AG08395 (cell line): Measurements from ENCODE around the gene SLC22A4.

Experiments used
- DNase-seq: peaks from one replicate; pipeline ENCODE4 v3.0.0; 2012; ENCODE audit warnings: mixed read lengths, low spot score

SLC22A4 gene

DNA sequence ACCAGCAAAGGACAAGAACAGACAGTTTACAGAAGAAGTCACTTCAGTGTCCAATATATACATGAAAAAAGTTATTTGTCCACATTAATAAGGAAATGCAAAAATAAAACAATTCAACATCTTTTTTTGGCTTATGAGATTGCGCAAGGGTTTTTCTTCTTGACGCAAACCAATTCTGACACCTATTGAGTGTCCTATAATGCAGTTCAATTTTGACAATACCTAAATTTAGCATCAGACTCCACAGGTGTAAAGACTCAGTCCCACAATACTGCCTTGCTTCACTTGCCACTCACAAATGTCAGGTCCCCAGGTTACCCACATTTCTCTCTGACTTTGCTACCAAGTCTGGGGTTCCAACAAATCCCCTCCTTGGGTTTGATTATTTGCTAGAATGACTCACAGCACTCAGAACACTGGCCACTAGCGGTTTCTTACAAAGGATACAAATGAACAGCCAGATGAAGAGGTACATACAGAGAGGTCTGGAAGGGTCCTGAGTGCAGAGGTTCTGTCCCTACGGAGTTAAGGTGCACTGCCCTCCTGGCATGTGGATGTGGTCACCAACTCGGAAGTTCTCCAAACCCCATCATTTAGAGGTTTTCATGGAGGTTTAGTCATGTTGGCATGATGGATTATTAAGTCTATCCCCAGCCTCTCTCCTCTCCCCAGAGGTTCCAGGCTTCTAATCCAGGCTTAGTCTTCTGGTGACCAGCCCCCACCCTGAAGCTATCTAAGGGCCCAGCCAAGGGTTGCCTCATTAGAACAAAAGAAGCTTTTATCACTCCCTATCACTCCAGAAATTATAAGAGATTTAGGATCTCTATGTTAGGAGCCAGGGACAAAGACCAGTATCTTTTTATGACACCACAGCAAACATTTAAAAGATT lies 48.3 kb downstream of the SLC22A4 start:
- no peak for DNase-seq

DNA sequence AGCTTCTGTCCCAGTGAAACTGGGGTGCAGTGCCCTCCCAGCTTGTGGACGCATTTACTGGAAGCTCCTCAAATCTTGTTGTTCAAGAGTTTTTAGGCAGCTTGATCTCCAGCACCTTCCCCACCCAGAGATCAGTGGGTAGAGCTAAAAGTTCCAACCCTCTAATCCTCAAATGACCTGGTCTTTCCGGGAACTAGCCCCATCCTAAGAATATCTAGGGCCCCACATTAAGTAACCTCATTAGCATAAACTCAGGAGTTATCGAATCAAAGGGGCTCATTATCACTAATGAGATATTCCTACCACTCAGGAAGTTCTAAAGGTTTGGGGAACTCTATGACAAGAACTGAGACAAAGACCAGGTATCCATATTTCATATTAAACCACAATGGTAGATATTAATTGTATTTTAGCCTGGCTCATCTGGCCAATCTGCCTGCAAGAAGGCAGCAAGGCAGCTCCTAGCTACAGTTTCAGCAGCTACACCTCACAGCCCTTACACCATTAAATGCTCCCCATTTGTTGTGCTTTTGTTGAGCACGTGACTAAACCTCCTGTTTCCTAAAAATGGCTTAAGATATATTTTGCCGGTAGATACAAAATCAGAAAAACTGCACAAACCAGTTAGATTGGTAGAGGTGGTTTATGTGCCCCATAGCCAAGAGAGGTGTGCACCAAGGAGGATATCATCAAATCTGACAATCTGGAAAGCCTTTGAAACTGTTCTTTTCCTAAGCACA lies 50.8 kb downstream of the SLC22A4 start:
- no peak for DNase-seq

DNA sequence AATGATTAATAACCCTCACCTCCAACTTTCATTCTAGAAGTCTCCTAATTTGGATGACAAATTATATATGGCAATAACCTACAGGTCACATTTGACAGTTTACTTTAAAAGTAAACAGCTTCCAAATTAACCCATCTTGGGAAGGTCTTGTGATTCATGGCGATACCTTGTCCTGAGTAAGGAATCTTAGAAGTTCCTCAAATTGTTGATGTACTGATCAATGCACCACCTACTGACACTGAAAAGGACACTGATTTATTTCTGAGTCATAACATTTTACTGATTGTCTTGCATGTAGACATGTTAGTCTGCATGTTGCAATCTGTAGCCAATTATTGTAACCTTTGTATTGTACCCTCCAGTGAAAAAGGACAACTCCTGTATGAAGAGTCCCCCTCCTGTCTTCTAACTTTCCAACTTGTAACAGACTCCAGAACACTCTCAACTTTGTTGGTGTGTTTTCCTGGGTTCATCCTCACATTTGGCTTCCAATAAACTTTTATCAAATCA lies 59.3 kb downstream of the SLC22A4 start:
- DNase-seq = no peak

DNA sequence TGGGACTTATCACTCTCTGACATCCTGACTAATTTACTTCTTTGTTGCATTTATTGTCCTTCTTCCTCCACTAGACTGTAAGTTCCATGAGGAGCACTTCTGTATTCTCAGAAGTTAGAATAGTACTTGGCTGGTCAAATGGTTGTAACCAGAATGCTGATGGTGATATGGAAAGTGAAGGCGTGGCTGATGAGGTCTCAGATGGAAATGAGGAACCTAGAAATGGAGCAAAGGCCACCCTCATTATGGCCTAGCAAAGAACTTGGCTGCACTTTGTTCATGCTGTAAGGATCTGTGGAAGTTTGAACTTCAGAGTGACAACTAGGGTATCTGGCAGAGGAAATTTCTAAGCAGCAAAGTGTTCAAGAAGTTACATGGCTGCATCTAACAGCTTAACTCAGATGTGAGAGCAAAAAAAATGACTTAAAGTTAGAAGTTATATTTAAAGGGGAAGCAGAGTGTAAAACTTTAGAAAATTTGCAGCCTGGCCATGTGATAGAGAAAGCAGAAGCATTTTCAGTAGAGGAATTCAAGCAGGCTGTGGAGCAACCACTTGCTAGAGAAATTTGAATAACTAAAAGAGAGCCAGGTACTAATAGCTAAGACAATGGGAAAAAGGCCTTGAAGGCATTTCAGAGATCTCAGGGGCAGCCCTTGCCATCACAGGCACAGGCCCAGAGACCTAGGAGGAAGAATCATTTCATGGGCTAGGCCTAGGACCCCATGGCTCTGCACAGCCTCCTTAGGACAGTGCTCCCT lies 60.4 kb downstream of the SLC22A4 start:
- DNase-seq = no peak

GRCh38 chr5:132355140-132355765 lies 61.1 kb downstream of the SLC22A4 start:
- DNase-seq = no peak

DNA sequence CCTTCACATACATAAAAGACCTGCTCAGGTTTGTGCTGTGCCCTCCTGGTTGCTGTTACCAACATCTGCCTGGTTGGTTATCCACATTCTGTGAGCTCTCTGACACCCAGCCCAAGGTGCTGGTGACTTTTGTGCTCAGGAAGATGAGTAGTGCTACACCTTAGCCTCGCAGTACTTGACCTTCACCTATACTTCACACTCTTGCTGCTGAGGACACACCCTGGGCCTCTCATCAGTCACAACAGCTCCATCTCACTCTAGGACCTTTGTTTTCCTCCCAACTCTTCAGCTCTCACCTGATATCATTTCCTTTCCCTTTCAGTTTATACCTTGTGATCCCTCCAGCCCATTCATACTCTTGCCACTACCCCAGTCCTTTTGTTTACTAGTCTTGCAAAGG lies 64.6 kb downstream of the SLC22A4 start:
- no peak for DNase-seq

DNA sequence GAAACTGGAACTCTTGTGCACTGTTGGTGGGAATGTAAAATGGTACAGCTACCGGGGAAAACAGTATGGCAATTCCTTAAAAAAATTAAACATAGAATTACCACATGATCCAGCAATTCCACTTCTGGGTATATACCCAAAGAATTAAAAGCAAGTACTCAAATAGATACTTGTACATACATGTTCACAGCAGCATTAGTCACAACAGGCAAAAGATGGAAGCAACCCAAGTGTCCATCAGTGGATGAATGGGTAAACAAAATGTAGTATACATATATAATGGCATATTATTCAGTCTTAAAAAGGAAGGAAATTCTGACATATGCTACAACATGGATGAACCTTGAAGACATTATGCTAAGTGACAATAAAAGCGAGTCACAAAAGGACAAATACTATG lies 67.9 kb downstream of the SLC22A4 start:
- DNase-seq = no peak

DNA sequence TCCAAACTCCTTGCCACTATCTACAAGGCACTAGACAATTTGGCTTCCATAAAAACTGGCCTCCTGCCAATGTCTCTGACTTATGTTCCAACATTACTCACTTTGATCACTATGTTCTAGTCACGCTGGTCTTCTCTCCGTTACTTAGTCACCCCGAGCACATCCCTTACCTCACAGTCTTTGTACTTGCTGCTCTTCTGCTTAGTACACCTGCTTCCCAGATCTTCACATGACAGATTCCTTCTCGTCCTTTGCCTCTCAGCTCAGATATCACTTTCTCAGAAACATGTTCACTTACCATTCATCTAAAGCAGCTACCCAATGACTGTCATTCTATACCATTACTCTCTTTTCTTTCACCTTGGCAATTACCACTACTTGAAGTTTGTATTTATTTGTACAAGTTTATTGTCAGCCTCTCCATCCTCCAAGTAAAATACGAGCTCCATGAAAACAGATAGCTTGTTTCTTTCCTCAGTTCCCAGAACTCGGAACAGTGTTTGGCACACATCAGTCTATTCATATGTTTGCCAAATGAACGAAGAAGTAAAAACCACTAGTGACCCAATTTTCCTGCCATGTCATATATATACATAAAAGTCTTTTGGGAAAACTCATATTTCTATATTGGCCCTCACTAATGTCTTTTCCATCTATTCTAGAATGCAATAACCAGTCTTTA lies 69.4 kb downstream of the SLC22A4 start:
- DNase-seq = peak; percentile 81

- peak; percentile 80 for DNase-seq
Observed at GRCh38 chr5:132364319-132364718, 70.1 kb downstream of the SLC22A4 start.

DNA sequence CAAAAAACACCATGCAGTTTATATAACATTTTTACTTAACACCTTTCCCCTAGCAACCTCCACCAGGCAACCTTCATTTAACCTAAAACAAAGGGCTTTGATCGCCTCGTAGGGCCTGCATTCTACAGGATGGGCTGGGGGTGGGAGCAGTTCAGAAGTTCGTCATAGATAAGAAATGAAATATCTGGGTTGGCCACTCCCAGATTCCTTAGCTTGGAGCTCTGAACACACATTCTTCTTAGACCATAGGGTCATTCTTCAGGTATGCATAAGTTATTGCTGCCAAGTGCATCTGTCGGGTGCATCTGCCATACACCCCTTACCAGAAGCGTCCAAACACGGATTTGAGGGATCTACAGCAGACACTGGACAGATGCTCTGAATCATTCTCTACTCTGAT lies 71.0 kb downstream of the SLC22A4 start:
- no peak for DNase-seq

GRCh38 chr5:132368186-132368585 lies 74.0 kb downstream of the SLC22A4 start:
- no peak for DNase-seq

DNA sequence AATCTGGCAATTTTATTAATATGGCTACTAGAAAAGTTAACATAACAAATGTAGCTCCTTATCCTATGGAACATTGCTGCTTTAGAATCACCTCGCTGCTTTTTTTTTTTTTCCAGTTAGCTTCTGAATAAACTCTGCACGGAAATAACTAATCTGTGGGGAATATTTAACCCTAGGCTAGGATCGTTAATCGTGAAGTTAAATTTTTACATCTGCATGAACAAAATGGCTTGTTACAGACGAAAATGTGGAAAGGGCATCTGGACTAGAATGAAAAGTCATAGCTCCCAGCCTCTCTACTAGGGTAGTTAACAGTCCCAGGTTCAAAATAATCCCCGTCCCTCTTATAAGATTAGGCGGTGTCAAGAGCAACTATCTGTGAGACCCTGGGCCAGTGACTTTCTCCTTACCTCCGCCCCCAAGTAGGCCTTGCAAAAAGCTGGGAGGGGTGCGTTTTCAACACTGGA lies 74.8 kb downstream of the SLC22A4 start:
- no peak for DNase-seq

GRCh38 chr5:132369474-132370180 lies 75.4 kb downstream of the SLC22A4 start, which contains the start of gene SLC22A5:
SLC22A5 (plus strand) TSS chr5:132369710; CDS start chr5:132369973, 263 bp downstream.
- DNase-seq = peak; percentile 75

- DNase-seq = no peak
Observed at GRCh38 chr5:132370181-132370970, 76.2 kb downstream of the SLC22A4 start.

DNA sequence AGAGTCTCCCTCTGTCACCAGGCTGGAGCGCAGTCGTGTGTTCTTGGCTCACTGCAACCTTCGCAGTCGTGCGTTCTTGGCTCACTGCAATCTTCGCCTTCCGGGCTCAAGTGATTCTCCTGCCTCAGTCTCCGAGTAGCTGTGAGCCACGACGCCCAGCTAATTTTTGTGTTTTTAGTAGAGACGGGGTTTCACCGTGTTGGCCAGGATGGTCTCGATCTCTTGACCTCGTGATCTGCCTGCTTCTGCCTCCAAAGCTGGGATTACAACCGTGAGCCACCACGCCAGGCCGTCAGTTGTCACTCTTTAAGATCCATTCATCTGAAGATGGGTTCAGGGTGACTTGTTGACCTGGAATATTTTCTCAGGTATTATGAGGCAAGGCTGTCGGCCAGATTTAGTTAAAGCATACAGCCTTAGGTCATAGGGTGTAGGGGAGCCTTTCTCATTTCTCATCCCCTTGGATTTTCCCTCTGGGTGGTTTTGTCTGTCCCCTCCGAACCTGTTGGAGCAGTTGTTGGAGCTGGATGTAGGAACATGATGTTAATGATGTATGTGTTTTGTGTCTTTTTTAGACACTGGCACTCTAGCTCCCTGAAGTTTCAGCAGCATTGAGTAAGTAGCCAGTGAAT lies 76.9 kb downstream of the SLC22A4 start:
- no peak for DNase-seq

DNA sequence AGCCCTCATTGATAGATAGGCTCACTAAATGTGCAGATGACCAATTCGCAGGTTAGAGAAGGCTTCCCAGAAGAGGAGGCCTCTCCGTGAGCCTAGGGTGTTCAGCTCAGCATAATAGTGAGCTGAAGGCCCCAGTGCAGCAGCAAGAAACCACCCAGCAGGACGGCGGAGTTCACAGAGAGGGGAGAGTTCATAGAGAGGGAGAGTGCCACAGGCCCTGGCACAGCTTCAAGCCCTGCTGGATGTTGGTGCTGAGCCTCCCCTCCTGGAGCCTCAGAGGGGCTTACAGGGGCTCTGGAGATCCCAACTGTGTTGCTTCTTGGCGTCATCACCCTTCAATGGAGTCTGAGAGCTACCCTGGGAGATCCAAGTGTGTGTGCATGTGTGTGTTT lies 77.4 kb downstream of the SLC22A4 start:
- DNase-seq = no peak

GRCh38 chr5:132372127-132372526 lies 77.9 kb downstream of the SLC22A4 start:
- no peak for DNase-seq

GRCh38 chr5:132372542-132372941 lies 78.3 kb downstream of the SLC22A4 start:
- no peak for DNase-seq

DNA sequence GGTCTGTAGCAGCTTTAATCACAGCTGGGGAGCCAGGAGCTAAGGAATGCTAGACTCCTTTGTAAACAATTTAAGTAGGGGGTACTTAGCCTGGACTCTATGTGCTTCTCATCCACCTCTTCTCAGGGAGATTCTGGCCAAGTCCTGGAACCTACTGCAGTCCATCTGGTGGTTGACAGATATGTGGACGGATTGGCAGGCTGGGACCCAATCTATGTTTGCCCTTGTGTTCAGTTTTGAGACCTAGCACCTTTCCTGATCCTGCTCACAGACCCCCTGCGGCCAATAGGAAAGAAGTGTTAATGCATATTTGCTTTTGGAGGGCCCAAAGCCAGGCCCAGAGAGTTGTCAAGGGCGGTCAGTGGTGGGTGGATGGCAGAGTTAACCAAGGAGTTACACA lies 81.8 kb downstream of the SLC22A4 start:
- DNase-seq = no peak
